NCI-H2029 treated with DMSO at 0.1 percent for 48 hours (cell line): Measurements from ENCODE around the gene ORC5.

ENCODE experiments used
- DNase-seq: peaks from one replicate; lab custom pipeline; 2025; lab: John Stamatoyannopoulos, UW

ORC5 gene

DNA sequence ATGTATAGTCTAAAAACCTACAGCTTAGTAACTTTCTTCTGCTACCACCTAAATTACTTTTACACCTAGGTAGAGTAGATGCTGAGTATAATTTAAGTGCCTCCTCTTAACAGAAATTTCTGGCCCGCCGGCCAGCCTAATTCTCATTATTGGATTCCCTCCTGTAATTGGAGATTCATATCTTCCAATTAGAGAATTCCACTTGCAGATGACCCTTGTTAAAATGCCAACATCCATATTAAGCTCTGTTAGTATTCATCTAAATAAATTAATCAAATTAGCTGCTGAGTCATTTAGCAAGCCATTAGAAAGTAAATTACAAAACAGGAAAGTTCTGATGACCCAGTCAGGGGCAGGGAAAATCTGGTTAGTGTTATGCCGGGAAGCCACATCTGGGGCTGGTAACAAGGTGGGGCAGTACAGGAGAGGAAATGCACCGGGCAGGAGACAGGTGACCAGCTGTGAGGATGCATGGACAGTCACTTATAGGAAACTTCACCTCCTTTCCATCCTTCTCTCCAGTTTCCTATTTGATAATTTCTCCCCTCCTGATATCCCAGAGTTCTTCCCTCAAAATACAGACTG is 82.8 kb downstream of the ORC5 start:
- no peak for DNase-seq

DNA sequence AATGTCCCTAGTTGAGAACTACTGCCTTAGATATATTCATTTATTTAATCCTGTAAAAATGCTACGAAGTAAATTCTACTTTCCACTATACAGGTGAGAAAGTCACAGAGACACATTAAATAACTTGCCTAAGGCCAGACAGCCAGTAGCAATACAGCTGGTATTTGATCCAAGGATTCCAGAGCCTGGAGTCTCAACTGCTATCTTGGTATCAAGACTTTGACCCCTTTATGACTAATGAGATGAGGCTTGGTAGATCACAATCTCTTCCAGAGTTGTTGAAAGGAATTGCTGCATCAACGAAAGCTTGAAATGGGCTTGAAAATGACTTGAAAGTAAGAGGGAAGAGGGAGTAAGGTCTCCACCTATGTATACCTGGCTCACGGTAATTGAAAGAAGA is 83.3 kb downstream of the ORC5 start:
- no peak for DNase-seq

DNA sequence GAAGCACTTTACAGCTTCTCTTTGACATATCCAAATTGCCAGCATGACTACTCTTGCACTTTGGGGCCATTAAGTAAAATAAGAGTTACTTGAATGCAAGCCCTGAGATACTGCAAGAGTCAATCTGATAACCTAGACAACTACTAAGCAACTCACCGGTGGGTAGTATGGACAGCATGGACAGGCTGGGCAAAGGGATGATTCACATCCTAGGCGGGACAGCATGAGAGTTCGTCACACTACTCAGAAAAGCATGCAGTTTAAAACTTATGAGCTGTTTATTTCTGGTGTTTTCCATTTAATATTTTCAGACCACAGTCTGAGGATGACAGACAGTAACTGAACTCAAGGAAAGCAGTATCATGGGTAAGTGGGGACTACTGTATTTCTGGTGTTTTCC is 84.0 kb downstream of the ORC5 start:
- no peak for DNase-seq

DNA sequence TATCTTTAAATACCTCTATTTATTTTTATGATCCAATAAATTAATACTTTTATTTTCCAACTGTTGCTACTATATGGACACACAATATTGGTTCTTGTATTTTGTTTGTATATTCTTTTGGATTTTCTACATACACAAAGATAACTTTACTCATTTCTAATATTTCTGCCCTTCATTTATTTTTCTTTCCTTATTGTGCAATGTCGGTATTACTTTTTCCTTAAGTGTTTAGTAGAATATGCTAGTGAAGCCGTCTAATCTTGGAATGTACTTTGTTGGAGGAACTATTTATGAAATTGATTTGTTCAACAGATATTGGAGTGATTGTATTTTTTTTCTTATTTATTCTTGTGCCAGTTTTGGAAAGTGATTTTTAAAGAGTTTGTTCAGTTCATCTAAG is 94.0 kb downstream of the ORC5 start:
- no peak for DNase-seq

DNA sequence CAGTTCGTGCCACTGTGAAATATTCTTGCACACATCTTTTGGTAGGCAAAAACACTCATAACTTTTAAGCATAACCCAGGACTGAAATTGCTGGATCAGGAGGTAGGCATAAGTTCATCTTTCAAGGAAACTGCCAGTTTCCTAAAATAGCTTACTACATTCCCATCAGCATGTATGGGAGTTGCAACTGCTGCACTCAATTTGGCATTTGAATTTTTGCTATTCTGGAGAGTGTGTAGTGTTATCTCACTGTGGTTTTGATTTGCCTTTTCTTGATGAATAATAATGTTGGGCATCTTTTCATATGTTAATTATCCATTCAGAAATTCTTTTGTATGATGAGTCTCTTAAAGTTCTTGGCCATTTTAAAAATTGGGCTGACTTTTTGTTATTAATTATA is 95.2 kb downstream of the ORC5 start:
- no peak for DNase-seq

DNA sequence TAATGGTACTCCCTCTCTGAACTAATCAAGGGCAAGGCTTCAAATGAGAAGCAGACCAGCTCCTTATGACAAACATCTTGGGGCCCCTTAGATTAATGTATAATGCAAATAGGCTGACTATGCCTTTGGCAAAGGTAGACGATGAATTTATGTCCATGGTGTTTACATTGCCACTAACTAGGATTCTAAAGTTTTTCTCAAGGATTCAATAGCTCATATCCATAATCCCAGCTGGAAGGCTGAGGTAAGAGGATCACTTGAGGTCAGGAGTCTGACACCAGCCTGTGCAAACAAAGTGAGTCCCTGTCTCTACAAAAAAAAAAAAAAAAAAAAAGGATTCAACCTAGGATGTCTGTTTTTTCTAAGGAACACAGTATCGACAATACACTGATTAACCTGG is 96.5 kb downstream of the ORC5 start:
- no peak for DNase-seq

DNA sequence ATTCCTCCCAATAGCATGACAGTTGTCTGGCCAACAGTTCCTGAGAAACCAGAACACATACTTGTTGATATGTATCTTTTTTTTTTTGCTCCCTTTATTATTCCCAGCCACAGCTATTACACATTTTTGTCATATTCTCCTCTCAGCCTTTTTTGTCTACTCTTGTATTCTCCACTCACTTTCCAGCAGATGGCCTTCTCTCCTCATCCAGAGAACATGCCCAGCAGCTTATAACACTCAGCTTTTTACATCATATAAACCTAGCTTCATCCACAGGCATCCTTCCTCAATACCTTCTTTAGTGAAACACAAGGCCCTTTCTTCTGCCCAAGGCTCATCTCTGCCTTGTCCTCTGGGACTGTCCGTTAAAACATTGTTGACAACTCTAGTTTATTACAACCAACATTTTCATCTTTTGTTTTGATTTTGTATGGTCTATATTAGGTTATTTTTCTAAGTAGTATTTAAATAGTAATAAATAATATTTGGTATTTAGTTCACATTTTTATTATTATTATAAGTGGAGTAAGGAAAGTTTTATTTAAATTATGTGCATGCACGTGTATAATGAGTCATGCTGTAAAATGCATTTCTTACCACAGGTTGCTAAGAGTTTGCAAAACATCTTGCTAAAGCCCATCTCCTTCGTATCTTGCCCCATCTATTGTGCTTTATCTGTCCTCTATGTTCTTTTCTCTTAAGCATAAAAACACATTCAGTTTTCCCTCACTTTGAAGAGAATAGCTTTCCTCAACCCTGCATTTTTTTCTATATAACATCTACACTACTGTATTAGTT is 101.5 kb downstream of the ORC5 start:
- DNase-seq = no peak

DNA sequence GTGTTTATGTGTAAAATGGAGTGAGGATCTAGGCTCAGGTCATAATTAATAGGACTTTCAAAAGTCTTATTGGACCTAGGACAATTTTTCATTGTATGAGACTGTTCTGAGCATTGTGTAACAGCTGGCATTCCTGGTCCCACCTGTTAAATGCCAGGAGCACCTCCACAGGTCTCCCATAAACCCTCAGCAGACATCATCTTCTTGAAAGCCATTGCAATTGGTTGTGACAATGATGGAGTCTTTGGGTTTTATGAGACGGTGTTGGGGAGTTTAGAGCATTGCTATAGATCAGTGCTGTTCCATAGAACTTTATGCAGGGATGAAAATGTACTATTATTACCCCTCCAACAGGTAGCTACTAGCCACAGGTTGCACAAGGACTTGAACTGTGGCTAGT is 108.9 kb downstream of the ORC5 start:
- DNase-seq = no peak

DNA sequence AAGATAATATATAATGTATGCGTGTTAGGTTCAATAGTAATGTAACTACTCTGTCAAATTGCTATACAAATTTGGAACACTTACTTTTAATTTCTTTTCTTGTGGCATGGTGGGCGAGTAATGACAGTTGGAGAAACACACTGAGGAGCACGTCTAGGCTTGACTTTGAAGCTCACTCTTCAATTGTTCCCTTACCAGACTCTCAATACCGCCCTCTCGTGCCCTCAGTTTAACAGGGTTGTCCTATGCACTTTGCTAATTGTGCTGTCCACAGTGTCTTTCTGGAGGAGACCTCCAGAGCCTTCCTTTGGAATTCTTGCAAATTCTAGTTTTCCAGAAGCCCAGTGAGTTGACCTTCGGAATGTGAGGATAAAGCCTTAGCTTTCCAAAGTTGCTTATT is 111.1 kb downstream of the ORC5 start:
- no peak for DNase-seq

DNA sequence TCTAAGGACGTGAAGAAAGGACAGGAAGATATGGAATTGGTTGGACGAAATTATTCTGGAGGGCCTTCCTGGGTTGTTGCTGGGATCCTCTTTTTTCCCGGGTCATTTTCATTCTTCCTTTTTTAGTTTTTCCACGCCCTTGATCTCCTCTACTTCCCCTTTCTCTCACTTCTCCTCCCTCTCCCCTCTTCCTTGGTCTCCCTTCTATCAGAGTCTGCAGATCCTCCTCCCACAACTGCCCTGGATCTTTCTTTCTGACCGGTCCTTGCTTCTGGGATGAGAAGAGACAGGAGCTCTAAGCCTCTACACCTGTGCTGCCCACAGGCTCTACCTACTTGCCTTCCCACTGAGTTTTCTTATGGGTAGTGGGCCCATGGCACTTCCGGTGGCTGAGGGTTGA is 114.7 kb downstream of the ORC5 start:
- DNase-seq = no peak

DNA sequence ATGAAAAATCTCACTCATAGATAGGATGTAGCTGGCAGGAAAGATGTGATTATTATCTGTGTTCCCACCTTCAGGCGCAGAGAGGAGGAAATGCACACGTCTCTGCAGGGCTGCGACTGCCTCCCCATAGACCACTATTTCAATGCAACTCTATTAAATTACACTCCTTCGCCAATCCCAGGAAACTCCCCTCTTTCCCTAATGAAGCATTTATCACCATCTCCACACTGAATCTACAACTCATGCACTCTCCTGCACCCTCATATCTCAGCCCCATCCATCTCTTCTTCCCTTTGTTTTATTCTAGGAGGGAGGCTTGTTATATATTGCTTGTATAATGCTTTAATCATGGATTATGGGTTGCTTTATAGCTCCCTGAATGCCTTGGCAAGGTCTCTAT is 116.6 kb downstream of the ORC5 start:
- no peak for DNase-seq

DNA sequence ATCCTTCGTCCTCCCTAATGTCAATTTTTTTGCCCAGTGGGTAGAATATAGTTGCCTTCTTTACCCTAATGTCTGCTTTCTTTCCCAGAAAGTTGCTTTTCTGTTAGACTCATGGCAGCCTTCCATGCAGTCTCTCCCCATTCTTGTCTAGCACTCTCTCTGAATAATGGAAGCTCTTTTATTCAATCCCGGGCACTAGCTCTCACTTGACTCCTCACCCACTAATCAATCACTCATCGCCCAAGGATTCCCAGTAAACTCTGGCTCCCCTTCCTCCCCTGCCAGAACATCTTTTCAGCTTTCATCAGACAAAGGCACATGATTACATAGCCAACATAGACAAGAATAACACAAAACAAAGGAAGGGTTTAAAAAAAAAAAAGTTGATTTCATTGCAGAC is 118.2 kb downstream of the ORC5 start:
- no peak for DNase-seq

DNA sequence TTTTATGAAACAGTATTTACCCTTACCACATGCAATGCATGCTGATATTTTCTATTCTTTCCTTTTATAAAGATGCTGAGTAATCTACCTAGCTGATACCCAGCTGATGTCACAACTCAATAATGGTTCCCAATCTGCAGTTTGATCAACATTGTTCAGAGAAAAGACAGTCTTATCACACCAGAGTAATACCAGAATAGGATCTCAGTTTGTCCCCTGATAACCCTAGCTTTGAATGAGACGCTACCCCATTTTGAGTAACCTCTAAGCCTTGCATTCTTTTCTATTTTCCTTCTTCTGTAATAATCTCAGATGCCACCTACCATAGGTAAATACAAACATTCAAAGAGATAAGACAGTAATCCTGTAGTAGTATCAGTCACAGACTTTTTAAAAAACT is 118.8 kb downstream of the ORC5 start:
- no peak for DNase-seq
